AG08396 (cell line): ENCODE results near the gene TOLLIP.

Source experiments
- DNase-seq: peaks from one replicate; pipeline ENCODE4 v3.0.0; 2012; ENCODE audit warnings: low spot score, mixed read lengths

Gene TOLLIP

DNA sequence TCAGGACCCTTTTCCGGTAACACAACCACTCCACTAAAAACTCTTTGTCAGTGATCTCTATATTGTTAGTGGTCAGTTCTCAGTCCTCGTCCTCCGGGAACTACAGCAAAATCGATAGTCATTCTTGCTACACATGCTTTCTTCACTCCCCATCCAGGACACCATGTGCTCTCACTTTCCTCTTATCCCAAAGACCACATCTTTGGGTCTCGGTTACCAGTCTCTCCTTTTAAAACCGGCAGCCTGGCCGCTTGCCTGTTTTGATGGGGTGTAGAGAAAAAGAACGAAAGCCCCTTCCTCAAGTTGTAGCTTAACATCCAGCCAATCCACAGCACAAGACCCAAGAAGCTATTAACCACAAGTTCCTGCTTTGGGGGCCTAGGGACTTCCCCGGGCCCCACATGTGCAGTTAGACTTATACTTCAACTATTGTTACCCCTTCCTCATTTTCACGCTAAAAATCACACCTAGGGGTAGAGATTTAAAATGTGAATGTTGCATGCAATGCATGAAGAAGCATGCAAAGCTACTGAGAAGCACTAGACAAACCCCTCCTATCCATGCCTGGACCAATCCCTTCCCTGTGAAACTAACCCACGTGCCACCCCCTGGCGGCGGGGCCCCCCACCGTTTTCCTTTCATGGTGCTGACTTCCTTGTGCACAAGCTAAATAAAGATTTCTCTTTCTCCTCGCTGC is 1.5 kb upstream of the TOLLIP start:
- DNase-seq = no peak

DNA sequence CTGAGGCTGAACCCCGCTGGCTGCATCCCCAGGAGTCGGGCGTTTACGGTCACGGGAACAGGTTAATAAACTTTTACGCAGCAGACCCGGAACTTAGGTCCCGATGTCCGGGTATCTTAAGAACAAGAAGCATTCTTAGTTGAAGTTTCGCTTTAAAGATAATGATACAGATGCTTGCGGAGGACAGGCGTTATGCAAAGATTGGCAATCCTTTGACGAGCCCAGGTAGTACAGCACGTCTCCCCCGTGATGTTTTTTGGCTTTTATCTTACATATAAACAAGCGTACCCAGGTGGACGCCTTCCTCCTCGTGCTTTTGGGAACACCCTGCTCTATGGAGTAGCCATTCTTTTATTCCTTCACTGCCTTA is 871 bp upstream of the TOLLIP start:
- no peak for DNase-seq

DNA sequence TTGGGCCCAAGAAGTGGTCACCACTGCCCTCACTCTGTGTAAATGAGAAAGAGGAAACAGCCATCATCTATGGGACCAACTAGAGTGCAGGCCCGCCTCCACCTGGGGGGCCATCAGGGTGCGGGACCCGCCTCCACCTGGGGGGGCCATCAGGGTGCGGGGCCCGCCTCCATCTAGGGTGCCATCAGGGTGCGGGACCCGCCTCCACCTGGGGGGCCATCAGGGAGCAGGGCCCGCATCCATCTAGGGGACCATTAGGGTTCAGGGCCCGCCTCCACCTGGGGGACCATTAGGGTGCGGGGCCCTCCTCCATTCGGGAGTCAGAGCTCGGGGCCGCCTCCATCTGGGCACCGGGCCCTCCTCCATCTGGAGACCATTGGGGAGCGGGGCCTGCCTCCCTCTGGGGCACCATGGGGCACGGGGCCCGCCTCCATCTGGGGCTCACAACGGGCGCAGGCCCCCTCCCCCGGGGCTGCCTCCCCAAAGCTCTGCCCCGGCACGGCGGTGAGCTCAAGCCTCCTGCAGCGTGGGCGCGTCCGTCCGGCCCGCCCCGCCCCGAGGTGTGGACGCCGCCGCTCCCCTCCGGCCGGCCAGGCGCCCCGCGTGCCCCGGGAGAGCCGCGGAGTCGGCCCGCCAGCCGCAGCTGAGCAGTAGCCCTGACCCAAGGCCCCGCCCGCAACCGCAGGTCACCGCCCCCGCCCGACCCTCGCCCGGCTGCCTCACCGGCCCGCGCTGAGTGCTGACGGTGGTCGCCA is 512 bp downstream of the TOLLIP start:
- DNase-seq = peak; percentile 83

DNA sequence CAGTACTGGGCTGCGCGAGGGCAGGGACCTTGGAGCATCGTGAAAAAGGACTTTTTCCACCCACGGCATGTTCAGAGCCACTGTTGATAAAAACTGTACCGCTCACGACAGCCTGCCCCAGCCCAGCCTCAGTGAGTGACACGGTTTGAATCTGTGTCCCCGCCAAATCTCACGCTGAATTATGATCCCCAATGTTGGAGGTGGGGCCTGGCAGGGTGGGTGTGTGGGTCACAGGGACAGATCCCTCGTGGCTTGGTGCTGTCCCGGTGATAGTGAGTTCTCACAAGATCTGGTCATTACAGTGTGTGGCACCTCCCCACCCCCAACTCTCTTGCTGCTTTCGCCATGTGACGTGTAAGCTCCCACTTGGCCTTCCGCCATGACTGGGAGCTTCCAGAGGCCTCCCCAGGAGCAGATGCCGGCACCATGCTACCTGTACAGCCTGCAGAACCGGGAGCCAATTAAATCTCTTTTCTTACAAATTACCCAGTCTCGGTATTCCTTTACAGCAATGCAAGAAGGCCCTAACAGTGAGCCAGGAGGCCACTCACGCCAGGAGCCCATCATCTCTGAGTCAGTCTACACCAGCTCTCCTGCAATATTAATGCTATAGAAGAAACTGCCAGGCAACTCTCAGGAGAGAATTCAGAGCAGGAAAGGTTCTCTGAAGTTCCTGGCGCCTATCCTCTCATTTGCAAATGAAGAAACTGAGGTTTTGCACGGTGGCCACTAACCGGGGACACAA is 1.3 kb downstream of the TOLLIP start:
- DNase-seq = peak; percentile 51

DNA sequence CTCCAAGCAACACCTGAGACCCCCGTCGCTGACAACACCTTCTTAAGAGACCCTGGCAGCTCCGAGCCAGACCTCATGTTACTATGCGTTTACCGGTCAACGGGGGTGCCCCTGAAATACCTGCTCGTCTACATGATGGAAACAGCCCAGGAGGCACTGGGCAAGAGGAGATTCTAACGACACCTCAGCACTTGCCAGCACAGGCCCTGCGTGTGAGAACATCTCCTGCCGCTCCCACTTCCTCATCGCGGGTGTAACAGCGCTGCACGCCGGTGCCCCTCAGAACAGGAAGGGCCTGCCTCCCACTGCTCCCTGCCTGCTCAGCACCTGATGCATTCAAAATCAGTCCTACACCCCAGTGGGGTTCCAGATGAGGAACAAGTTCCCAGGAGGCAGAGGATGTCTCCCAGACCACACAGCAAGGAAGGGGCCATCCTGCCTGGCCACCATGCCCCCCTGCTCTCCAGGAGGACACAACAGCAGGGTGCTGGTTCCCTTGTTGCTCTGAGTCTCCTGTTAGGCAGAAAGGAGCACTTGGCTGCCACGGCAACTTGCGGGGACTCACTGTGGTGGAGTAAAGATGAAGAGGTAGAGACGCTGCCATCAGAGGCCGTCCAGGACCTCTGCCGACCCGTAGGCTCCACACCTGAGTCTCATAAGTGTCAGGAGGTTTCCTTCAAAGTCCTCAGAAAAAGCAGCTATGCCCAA is 2.1 kb downstream of the TOLLIP start:
- DNase-seq = no peak

DNA sequence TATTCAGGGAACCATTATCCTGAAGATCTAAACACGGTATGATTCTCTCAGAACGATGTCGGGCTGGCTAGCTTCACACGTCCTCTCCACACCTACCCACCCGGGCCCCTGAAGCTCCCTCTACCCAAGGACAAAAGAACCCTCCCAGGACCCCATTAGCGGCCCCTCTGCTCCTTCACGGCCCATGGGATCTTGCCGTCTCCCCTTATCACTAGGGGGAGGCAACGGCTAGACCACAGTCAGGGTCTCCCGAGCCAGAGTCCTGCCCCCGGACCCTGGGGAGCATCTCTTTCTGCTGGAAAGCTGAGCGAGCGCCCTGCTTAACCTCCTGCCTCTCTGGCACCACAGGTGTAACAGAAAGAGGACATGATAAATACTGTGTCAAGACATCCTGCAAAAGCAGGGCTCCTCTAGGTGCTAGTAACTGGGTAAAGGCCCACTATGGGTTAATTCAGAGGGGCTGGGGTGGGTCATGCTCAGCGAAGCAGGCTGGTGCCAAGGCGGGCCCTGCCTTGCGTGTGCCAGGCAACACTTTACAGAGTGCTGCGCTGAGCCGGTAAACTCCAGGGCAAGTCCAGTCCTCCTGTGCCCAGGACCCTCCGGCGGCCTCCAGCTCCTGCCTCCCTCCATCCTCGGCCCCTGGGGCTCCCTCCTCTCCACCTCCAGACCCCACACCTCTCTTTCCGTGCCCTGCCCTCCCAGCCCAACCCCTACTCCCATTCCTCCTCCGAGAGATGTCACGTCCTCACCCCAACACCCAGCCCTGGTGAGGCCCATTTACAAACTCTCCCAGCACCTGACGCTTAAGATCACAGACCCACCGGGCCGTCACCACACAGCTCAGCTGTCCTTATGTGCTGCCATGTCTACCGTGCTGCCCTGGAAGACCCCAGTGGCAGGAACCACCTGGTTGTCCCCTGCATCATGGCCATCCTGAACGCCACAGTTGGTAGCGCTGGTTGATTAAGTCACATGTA is 3.0 kb downstream of the TOLLIP start:
- DNase-seq = no peak

DNA sequence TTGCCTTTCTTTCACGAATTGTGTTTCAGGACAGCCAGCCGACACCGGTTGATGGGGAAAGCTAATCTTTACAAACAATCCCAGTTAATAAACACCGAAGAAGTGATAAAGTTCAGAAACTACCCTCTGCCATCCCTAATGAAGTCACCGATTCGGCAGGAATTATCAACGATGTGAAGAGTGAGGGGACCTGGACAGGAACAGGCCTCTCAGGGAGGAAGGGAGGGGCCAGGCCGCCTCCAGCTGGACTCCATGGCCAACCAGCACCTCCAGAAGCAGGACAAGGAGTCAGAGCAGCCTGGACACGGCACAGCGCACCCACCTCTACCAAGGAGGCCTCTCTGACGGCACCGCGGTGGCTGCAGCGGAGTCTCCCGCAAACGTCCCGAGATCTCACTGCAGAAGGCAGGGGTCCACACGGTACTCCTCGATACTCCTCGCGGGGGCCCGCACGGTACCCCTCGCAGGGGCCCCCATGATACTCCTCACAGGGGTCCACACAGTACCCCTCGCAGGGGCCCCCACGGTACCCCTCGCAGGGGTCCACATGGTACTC is 3.9 kb downstream of the TOLLIP start:
- no peak for DNase-seq

DNA sequence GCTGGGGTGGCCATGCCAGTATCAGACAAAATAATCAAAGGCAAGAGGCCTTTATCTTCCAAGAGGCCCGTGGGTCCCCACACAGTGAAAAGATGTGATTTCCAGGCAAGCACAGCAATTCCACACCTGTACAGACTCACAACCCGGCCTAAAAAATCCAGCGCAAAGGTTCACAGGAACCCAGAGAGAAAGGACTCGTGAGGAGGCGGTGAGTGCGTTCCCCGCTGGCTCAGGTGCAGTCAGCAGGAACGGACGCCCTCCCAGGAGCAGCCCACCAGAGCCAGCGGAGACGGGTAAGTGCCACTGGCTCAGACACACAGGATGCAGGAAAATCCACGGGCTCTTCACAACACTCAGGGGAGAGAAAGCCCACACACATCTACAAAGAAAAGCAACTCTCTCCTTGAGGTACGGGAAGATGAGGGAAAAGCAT is 4.4 kb downstream of the TOLLIP start:
- no peak for DNase-seq

DNA sequence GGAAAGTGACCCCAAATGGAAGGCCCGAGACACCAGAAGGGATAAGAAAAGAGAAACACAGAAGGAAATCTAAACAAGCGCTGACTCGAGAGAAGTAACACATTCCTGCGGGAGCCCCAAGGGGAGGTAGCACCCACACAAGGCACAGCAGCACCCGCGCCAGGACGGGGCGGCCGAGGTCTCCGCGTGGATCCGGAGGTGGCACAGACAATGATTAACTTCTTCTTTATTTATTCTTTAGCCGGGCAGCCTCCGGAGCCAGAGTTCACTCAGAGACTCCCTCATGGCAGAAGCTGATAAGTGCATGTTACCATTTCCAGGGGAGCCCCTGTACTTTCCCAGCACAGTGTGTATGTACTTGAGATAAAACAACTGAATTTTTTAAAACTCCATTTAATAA is 5.1 kb downstream of the TOLLIP start:
- no peak for DNase-seq

DNA sequence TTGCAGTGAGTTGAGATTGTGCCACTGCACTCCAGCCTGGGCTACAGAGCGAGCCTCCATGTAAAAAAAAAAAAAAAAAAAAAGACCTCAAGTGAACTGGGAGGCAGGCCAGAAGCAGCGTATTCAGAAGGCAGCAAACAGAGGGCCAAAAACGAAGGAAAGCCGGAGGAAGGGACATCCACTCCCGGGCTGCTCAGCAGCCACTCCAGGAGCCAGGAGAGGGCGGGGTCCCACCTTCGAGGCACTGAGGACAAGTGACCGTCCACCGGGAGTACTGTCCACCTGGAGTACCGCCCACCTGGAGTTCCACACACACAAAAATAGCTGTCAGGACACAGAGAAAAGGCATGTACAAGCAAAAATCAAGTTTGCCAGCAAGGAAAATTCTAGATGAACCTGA is 5.5 kb downstream of the TOLLIP start:
- DNase-seq = no peak

DNA sequence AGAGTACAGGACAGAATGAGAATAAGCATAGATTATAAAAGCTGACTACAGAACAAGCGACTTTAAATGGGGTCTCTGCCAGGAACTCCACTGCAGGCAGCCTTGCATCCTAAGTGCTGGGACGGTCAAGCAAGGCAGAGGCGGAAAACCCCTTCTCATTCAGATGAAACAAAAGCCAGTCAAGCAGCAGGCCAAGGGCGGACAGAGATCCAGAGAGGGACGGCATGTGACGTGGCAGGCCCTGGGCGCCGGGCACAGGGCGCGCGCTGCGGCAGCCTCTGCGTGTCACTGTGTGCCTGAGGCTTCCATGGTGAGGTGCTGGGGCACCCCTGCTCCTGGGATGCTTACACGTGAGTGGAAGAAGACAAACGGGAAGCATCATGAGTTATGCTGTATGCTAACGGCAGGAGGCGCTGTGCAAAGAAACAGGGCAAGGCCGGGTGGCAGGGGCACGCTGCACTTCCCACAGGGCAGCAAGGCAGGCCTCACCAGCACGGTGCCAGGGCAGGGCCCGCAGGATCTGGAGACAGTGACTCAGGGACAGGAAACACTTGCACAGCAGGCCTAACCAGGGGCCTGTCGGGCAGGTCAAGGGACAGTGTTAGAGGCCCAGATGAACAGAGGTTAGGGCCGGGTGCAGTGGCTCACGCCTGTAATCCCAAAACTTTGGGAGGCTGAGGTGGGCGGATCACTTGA is 6.2 kb downstream of the TOLLIP start:
- DNase-seq = no peak

DNA sequence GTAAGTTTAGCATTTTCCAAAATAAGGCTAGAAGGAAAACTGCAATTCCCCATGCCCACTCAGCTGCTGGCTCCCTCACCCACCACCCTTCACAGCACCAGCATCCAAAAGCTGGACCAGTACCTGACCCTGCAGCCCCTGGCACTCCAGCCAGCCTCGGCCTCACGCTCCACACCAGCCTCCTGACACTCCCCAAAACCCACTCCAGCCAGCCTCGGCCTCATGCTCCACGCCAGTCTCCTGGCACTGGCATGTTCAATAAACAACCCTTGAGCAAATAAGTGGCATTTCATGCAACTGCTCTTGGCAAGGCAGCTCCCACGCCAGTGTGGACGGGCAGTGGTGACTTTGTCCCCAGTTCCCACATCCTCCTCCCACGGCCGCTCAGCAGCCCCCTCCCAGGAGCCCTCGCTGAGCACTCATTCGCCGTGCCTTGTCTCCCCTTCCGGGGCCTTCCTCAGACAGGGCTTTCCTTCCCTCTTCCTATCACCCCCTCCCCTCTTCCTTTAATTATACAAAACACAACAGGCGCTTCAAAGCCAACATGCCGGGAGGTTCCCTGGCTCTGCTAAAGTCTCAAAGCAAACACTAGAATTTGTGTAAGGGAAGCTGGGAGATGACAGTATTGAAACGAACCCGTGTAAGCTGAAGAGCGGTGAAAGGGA is 6.8 kb downstream of the TOLLIP start:
- DNase-seq = no peak

DNA sequence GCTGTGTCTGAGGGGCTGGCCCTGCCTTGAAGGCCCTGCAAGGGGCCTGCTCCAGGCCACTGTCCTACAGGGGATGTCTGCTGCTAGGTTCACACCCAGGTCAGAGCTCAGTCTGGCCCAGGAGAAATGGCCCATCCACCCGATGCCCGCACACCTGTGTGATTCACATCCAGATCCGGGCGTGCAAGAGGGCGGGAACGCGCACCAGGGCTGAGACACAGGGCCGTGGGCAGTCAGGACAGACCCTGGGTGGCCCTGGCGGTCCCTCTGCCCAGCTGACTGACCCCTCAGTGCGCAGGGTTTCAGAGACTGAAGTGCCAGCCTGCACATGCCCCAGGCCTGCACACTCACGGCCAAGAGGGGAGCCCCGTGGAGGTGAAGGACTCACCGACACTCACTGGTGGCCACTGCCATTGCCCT is 7.4 kb downstream of the TOLLIP start:
- DNase-seq = no peak

DNA sequence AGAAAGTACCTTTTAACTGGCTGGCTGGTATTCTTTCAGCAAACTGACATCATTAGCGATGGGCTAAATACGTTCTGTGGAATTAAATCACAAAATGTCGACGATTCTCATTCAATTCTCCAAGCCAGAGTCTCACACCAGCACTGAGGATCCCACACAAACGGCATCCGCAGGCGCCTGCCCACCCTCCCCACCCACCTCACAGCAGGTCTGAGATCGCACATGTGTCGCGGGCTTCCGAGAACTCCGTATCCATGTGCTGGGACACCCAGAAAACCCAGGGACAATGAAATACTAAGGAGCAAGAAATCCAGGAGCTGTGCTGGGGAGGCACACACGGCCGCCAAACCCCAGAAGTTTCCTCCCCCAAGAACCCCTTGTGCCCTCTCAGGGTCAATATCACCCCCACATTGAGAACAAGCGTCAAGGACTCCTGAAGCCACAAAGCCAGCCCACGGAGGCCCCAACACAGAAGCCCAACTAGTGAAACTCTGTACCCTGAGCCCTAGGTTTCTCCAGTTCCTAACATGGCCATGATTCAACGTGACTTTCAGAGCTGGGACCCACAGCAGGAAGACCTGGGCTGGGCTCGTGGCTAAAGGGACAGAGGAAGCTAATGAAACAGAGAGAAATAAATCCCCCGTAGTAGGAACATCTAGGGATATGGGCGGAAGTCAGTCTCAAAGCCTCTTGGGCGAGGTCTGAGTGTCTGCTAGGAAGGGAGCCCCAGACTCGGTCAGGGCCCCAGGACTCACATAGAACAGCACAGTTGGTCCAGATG is 8.0 kb downstream of the TOLLIP start:
- DNase-seq = no peak

DNA sequence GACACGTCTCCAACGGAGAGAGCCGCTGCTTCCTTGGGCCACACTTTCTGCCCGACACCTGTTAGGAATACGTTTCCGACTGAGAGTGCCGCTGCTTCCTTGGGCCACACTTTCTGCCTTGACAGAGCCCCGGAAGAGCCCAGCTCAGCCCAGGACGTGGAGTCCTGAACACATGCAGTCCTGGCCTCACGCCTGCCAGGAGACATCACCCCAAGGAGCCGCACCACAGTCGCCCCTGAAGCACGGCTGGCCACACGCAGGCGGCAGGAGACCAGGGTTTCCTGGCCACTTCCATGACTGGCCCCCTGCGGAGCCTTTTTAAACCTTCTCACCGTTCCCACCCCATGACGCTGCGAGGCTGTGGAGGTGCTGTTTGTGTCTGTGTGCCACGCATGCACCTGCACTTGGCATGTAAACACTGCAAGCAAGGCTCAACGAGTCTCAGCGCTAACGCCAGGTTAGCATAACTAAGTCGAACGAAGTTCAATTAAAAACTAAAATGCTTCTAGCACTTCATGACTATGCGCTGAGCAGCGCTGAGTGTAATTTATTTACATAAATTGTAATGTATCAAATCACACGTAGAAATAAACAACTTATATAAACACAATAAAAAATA is 8.8 kb downstream of the TOLLIP start:
- DNase-seq = no peak

DNA sequence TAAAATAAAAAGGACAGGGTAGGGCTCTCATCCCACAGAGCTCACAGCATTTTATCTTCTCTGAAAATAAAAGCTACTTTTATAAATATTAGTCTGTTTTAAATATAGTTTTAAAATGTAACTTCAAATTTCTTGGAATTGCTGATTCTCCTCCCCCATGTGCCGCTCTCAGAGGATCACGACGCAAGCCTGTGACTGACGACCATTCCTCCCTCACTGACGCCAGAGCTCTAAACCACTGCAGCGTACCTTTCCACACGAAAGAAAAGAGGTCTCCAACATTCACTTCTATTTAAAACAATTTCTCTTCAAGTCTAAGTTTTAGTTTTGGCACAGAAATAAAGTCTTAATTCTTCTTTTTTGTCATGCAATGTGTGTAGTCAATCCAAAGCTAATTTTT is 9.3 kb downstream of the TOLLIP start:
- DNase-seq = no peak

DNA sequence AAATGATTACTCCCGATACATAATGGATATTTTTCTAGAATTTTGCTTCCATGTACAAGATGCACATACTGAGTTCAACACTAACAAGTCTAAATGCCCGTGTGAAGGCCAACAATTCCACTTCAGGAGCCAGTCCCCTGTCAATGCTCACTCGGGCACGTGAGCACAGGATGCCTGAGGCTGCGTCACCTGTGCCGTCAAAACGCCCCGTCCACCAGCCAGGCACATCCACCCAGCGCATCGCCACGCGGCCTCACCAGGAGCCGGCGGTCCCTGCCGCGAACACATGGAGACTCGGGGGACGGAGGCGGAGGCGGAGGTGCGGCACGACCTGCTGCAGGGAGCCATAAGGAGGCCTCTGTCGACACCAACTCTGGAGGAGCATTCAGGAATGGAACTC is 9.8 kb downstream of the TOLLIP start:
- DNase-seq = no peak

DNA sequence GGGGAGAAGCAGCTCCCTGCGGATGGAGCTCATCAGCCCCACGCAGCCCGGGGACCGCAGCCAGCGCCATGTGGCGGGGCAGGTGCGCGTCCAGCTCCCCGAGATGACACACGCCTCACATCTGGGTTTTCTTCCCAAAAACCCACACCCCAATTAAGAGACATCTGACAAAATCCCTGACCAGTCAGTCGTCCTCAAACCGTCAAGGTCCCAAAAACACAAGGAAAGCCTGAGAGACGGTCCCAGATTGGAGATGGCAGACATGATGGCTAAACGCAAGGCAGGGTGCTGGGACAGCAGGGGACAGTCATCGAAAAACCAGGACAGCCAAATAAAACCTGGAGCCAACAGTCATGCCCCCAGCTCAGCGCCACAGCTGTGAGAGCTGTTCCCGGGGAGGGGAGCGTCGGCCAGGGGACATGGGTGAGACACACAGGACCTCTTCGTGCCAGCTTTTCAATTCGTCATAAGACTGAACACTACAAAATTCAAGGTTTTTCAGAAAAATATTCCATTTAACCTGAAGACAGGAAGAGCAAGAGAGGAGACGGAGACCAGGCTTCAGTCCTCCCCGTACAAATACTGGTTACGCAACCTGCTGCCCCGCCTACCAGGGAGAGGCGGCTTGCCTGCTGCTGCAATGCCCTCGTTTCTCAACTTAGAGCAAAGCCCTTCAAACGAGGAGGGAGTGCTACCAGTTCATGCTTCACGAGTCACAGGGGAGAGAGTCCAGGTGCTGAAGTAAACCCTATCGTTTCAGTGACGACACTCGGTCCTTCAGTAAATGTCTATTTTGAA is 10.5 kb downstream of the TOLLIP start:
- DNase-seq = peak; percentile 85
